Breast epithelium (tissue), 3 donors: ENCODE measurements around the gene FAM20C.

Source experiments
- POLR2AphosphoS5 ChIP-seq, 3 donors: sonication (generic); formaldehyde crosslinking; IDR thresholded peaks; one replicate each; pipeline ENCODE4 v1.6.1; 2017; ENCODE audit warnings: antibody characterized with exemption in 3 of 3
- TF ChIP-seq, protein P1 (sequence below), 3 donors: fragments of 450-650 bp; IDR thresholded peaks; one replicate each; pipeline ENCODE4 v1.5.1; 2016 to 2017; ENCODE audit warnings: antibody characterized with exemption in 3 of 3, mild to moderate bottlenecking in 3 of 3, moderate library complexity in 3 of 3

- TF ChIP-seq, protein P1, sequence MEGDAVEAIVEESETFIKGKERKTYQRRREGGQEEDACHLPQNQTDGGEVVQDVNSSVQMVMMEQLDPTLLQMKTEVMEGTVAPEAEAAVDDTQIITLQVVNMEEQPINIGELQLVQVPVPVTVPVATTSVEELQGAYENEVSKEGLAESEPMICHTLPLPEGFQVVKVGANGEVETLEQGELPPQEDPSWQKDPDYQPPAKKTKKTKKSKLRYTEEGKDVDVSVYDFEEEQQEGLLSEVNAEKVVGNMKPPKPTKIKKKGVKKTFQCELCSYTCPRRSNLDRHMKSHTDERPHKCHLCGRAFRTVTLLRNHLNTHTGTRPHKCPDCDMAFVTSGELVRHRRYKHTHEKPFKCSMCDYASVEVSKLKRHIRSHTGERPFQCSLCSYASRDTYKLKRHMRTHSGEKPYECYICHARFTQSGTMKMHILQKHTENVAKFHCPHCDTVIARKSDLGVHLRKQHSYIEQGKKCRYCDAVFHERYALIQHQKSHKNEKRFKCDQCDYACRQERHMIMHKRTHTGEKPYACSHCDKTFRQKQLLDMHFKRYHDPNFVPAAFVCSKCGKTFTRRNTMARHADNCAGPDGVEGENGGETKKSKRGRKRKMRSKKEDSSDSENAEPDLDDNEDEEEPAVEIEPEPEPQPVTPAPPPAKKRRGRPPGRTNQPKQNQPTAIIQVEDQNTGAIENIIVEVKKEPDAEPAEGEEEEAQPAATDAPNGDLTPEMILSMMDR (IDR thresholded peaks at IDR 0.05): no peak
- no peak for TF ChIP-seq POLR2AphosphoS5 (IDR thresholded peaks at IDR 0.05)
These were observed 62.1 kb downstream of the FAM20C start for GRCh38 chr7:254337-255037.
